Suprapubic skin (tissue), 4 donors: Measurements from ENCODE around the gene GAL3ST2.
"Not testable (repeated sequence)": the region's sequence is repeated elsewhere in the genome, so short reads cannot be mapped to it uniquely, and the experiment has no call there.

Experiments used
- CTCF ChIP-seq, 2 donors: fragments of 200-600 bp in 1 of 2; fragments of 450-650 bp in 1 of 2; sonication (generic) in 1 of 2; IDR thresholded peaks; one replicate each; pipeline ENCODE4 v1.5.1; 2016 to 2019; ENCODE audit warnings: antibody characterized with exemption in 2 of 2, mild to moderate bottlenecking in 1 of 2, moderate library complexity in 1 of 2
- POLR2A ChIP-seq, 2 donors: fragments of 450-650 bp; IDR thresholded peaks; one replicate each; pipeline ENCODE4 v1.6.1; 2017; ENCODE audit warnings: antibody characterized with exemption in 2 of 2, mild to moderate bottlenecking in 2 of 2, moderate library complexity in 2 of 2
- POLR2AphosphoS5 ChIP-seq, 3 donors: sonication (generic); formaldehyde crosslinking; IDR thresholded peaks; one replicate each; pipeline ENCODE4 v1.6.1; 2017; ENCODE audit warnings: antibody characterized with exemption in 3 of 3

DNA sequence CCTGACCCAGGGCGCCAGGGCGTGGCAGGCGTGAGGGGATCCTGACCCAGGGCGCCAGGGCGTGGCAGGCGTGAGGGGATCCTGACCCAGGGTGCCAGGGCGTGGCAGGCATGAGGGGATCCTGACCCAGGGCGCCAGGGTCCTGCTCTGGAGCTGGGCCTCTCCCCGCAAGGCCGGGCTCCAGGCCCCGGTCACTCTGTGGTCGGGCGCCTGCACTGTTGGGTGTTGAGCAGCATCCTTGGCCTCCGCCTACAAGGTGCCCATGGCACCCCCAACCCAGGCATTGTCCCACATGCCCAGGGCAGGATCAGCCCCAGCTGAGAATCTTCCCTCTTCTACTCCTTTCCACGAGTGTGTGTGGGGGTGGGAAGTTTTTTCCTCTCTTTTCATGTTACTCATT lies 33.6 kb upstream of the GAL3ST2 start:
- not testable (repeated sequence) for TF ChIP-seq CTCF, POLR2AphosphoS5, POLR2A (IDR thresholded peaks at IDR 0.05)
